Ishikawa (cell line): ENCODE results near the gene TRPM5.

ENCODE experiments used
- CEBPB ChIP-seq: IDR thresholded peaks from 2 replicates; pipeline ENCODE4 v1.6.1; 2012
- CREB1 ChIP-seq: IDR thresholded peaks from 2 replicates; pipeline ENCODE4 v1.6.1; 2012; ENCODE audit warnings: low read depth
- EGR1 ChIP-seq: IDR thresholded peaks from 2 replicates; pipeline ENCODE4 v1.6.1; 2012
- EP300 ChIP-seq: IDR thresholded peaks from 2 replicates; pipeline ENCODE4 v1.6.1; 2012; ENCODE audit warnings: borderline replicate concordance
- FOXM1 ChIP-seq: IDR thresholded peaks from 2 replicates; pipeline ENCODE4 v1.6.1; 2012; ENCODE audit warnings: low read depth, borderline replicate concordance
- NFIC ChIP-seq: IDR thresholded peaks from 2 replicates; pipeline ENCODE4 v1.6.1; 2012
- RAD21 ChIP-seq: IDR thresholded peaks from 2 replicates; pipeline ENCODE4 v1.6.1; 2012; ENCODE audit warnings: low read depth
- TAF1 ChIP-seq: IDR thresholded peaks from 2 replicates; pipeline ENCODE4 v1.6.1; 2012; ENCODE audit warnings: low read depth, mild to moderate bottlenecking
- TCF12 ChIP-seq: IDR thresholded peaks from 2 replicates; pipeline ENCODE4 v1.6.1; 2012; ENCODE audit warnings: low read depth
- TEAD4 ChIP-seq: IDR thresholded peaks from 2 replicates; pipeline ENCODE4 v1.6.1; 2012
- YY1 ChIP-seq: IDR thresholded peaks from 2 replicates; pipeline ENCODE4 v1.6.1; 2012; ENCODE audit warnings: low read depth
- ZBTB7A ChIP-seq: IDR thresholded peaks from 2 replicates; pipeline ENCODE4 v1.6.1; 2012; ENCODE audit warnings: low read depth
- TF ChIP-seq, protein P1 (sequence below): IDR thresholded peaks from 2 replicates; pipeline ENCODE4 v1.6.1; 2012; ENCODE audit warnings: low read depth, mild to moderate bottlenecking
- TF ChIP-seq, protein P2 (sequence below): IDR thresholded peaks from 2 replicates; pipeline ENCODE4 v1.6.1; 2012
- TF ChIP-seq, protein P3 (sequence below): IDR thresholded peaks from 2 replicates; pipeline ENCODE4 v1.6.1; 2012

TRPM5 gene

DNA sequence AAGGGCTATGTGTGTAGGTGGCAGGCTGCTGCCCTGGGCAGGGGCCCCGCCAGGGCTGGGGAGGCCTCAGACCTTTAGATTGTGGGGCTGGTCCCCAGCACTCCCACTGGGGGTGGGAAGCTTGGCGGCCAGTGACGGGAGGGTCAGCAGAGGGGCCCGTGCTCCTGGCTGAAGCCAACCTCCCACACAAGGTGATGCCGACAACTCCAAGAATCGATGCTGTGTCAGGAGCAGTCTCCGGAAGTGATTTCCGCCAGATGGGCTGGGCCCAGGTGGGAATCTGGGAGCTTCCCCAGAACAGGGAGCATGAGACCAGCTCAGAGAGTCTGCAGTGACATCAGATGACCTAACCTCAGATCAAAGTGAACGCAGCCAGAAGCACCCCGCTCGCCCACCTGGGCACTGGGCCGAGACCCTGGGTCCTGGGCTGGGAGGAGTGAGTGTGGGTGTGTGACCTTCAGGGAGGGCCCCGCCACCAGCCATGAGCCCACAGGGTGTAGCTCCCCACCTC, 7.7 kb downstream of the TRPM5 start:
- no peak for TF ChIP-seq YY1
- TF ChIP-seq TEAD4, result no peak
- TF ChIP-seq TCF12, result no peak
- no peak for TF ChIP-seq TAF1
- TF ChIP-seq, protein P1, sequence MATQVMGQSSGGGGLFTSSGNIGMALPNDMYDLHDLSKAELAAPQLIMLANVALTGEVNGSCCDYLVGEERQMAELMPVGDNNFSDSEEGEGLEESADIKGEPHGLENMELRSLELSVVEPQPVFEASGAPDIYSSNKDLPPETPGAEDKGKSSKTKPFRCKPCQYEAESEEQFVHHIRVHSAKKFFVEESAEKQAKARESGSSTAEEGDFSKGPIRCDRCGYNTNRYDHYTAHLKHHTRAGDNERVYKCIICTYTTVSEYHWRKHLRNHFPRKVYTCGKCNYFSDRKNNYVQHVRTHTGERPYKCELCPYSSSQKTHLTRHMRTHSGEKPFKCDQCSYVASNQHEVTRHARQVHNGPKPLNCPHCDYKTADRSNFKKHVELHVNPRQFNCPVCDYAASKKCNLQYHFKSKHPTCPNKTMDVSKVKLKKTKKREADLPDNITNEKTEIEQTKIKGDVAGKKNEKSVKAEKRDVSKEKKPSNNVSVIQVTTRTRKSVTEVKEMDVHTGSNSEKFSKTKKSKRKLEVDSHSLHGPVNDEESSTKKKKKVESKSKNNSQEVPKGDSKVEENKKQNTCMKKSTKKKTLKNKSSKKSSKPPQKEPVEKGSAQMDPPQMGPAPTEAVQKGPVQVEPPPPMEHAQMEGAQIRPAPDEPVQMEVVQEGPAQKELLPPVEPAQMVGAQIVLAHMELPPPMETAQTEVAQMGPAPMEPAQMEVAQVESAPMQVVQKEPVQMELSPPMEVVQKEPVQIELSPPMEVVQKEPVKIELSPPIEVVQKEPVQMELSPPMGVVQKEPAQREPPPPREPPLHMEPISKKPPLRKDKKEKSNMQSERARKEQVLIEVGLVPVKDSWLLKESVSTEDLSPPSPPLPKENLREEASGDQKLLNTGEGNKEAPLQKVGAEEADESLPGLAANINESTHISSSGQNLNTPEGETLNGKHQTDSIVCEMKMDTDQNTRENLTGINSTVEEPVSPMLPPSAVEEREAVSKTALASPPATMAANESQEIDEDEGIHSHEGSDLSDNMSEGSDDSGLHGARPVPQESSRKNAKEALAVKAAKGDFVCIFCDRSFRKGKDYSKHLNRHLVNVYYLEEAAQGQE, result no peak

DNA sequence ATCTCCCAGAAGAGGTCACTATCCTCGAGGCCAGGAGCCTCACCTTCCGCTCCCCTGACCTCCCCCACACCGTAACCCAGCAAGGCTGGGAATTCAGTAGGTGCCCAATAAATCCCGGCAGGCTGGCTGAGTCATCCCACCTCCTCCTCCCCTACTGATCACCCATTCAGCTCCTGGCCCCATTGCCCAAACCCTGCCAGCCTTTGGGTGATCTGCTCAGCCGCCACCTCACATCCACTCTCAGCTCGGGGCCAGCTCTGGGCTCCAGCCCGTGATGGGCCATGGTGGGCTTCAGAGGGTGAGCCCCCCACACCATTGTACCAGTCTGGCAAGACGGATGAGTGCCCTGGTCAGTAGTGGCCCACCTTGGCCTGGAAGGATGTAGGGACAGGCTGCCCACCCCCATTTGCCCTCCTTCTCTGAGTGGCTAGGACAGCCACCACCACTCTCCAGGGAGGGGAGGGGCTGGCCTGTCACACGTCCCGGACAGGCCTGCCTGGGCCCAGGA, 8.2 kb downstream of the TRPM5 start:
- TF ChIP-seq EP300 (no peak), FOXM1 (no peak), TEAD4 (no peak), EGR1 (no peak), CREB1 (no peak), ZBTB7A (no peak), CEBPB (no peak), NFIC (no peak), YY1 (no peak), TCF12 (no peak), TAF1 (no peak), RAD21 (no peak)
- TF ChIP-seq, protein P2, sequence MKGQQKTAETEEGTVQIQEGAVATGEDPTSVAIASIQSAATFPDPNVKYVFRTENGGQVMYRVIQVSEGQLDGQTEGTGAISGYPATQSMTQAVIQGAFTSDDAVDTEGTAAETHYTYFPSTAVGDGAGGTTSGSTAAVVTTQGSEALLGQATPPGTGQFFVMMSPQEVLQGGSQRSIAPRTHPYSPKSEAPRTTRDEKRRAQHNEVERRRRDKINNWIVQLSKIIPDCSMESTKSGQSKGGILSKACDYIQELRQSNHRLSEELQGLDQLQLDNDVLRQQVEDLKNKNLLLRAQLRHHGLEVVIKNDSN, result no peak
- TF ChIP-seq, protein P1, result no peak
- TF ChIP-seq, protein P3, sequence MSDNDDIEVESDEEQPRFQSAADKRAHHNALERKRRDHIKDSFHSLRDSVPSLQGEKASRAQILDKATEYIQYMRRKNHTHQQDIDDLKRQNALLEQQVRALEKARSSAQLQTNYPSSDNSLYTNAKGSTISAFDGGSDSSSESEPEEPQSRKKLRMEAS, result no peak

DNA sequence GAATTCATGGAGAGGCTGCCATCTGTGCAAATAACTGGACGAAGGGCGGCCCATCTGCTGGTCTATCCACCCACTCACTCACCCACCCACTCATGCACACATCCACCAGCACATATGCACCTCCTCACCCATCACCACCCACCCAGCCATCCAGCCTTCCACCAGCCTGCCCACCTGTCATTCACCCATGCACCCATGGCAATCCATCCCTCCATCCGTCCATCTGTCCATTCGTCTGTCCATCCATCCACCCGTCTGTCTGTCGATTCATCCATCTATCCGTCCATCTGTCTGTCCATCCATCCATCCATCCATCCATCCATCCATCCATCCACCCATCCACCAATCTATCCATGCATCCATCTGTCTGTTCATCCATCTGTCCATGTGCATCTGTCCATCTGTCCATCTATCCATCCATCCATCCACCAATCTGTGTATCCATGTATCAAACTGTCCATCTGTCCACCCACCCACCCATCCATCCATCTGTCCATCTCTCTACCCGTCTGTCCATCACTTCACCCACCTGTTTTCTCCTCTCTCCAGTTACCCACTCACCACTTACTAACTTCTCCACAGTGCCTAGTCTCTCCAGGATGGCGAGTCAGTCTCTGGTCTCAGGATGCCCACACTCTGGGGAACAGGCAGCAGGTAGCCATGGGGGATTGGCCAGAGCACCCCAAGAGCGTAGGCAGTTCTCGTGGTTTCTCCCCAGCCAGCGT, 8.9 kb downstream of the TRPM5 start:
- TF ChIP-seq, protein P2, result no peak
- TF ChIP-seq TCF12, result no peak
- no peak for TF ChIP-seq CEBPB
- TF ChIP-seq TEAD4, result no peak
- no peak for TF ChIP-seq ZBTB7A

DNA sequence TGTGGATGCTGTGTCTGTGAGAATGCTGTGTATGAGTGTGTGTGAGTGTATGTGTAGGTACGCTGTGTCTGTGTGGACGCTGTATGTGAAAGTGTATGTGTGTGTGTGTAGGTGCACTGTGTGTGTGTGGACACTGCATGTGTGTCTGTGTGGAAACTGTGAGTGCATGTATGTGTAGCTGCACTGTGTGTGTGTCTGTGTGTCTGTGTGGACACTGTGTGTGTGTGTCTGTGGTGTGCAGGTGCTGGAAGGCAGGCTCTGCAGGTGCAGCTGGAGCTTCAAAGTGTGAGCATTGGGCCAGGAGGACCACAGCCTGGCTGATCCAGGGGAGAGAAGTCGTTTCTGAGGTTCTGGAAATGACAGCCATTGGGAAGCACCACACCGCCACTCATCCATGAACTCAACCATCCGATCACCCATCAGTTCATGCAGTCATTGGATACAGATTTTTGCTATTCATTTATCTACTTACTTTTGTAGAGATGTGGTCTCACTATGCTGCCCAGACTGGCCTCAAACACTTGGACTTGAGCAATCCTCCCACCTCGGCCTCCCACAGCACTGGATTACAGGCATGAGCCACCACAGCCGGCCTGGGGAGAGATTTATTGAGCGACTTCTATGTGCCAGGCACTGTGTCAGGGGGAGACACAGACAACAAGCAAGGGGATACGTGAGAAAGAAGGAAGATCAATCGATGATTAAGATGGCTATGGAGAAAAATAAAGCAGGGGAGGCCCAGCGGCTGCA, 9.6 kb downstream of the TRPM5 start:
- no peak for TF ChIP-seq EGR1
- no peak for TF ChIP-seq ZBTB7A
- no peak for TF ChIP-seq YY1
- no peak for TF ChIP-seq TAF1
- TF ChIP-seq EP300, result no peak
- TF ChIP-seq, protein P2, result no peak
- no peak for TF ChIP-seq RAD21
- TF ChIP-seq, protein P3, result no peak

DNA sequence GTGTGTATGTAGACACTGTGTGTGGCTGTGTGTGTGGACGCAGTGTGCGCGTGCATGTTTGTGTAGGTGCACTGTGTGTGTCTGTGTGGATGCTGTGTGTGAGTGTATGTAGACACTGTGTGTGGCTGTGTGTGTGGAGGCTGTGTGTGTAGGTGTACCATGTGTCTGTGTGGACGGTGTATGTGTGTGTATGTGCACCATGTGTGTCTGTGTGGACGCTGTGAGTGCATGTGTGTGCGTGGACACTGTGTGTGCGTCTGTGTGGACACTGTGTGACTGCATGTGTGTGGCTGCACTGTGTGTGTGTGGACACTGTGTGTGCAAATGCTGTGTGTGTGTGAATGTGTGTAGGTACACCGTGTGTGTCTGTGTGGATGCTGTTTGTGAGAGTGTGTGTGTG, 10.3 kb downstream of the TRPM5 start:
- TF ChIP-seq YY1 (no peak), CREB1 (no peak), RAD21 (no peak), TCF12 (no peak), CEBPB (no peak), ZBTB7A (no peak), NFIC (no peak), EGR1 (no peak), FOXM1 (no peak), TAF1 (no peak), EP300 (no peak), TEAD4 (no peak)
- TF ChIP-seq, protein P2, result no peak
- TF ChIP-seq, protein P3, result no peak
- TF ChIP-seq, protein P1, result no peak
